Upper lobe of left lung (tissue), 6 donors: ENCODE measurements around the gene C4B. TPM values are rescaled to one million over a fixed set of nuclear protein-coding genes. Genes with fewer than 3 reads are reported as not detected.
A peak's percentile ranks its signal among the peaks of the same experiment; 100 is the strongest.

Source experiments
- ATAC-seq, 2 donors: fragments of 200-7000 bp; cut with Tn5 transposase; one replicate each; pipeline ENCODE4 v1.9.1; 2022; ENCODE audit warnings: mild to moderate bottlenecking in 2 of 2, moderate library complexity in 2 of 2; ENCODE audit not compliant: low FRiP score in 2 of 2
- DNase-seq, 2 donors: peaks; one replicate each; pipeline ENCODE4 v3.0.0-alpha.2; 2019 to 2020
- H3K27ac ChIP-seq, 4 donors: fragments of 200-600 bp; sonication (generic); one replicate each; pipeline ENCODE4 v1.5.1; 2016 to 2019
- H3K27me3 ChIP-seq, 4 donors: fragments of 200-600 bp; sonication (generic); one replicate each; pipeline ENCODE4 v1.5.1; 2017 to 2019
- H3K36me3 ChIP-seq, 4 donors: fragments of 200-600 bp; sonication (generic); one replicate each; pipeline ENCODE4 v1.5.1; 2016 to 2019
- H3K4me1 ChIP-seq, 4 donors: fragments of 200-600 bp; sonication (generic); one replicate each; pipeline ENCODE4 v1.5.1; 2018 to 2019
- H3K4me3 ChIP-seq, 4 donors: fragments of 200-600 bp; sonication (generic); one replicate each; pipeline ENCODE4 v1.5.1; 2017 to 2019; ENCODE audit warnings: mild to moderate bottlenecking in 2 of 4, moderate library complexity in 1 of 4
- H3K9me3 ChIP-seq, 4 donors: fragments of 200-600 bp; sonication (generic); one replicate each; pipeline ENCODE4 v1.5.1; 2018 to 2019
- CTCF ChIP-seq, 6 experiments: fragments of 450-650 bp in 4 of 6; fragments of 200-600 bp in 2 of 6; sonication (generic) in 2 of 6; IDR thresholded peaks; one replicate each; pipeline ENCODE4 v1.5.1; 2016 to 2019; ENCODE audit warnings: antibody characterized with exemption in 6 of 6
- EP300 ChIP-seq, 4 donors: sonication (generic); formaldehyde crosslinking; IDR thresholded peaks; one replicate each; pipeline ENCODE4 v1.5.1; 2017; ENCODE audit warnings: antibody characterized with exemption in 4 of 4, control low read depth in 2 of 4
- POLR2A ChIP-seq, 4 donors: fragments of 450-650 bp; IDR thresholded peaks; one replicate each; pipeline ENCODE4 v1.5.1; 2016 to 2017; ENCODE audit warnings: antibody characterized with exemption in 4 of 4, mild to moderate bottlenecking in 2 of 4
- POLR2AphosphoS5 ChIP-seq, 2 donors: sonication (generic); formaldehyde crosslinking; IDR thresholded peaks; one replicate each; pipeline ENCODE4 v1.5.1; 2017; ENCODE audit warnings: antibody characterized with exemption in 2 of 2
- WGBS, 2 donors: methylation state at CpG; one replicate each; pipeline ENCODE4 v1.1.5; 2017 to 2018; 5-methylcytosine and 5-hydroxymethylcytosine counted together
- small RNA-seq, 4 donors: library from RNA; depleted of rRNA; stranded (forward); fragments of <200 nt; gene quantifications; one replicate each; pipeline ENCODE3, GENCODE V24; 2016
- total RNA-seq, 6 donors: library from RNA; depleted of rRNA in 4 of 6; stranded (reverse); fragments of >200 nt in 4 of 6; gene quantifications; one replicate each; pipeline versions ENCODE4 v1.1.0 to v1.2.1, GENCODE V29; 2016 to 2021
- donor health status: DM: no; HTN: no; CAD: no; lungs with moderate emphysema.
- donor health status: DM: no; HTN: yes; CAD: no; lungs with severe emphysema.

Gene C4B
- total RNA-seq, 6 donors from 2014 or later: 85.7 to 193 (median 97.7) TPM

DNA sequence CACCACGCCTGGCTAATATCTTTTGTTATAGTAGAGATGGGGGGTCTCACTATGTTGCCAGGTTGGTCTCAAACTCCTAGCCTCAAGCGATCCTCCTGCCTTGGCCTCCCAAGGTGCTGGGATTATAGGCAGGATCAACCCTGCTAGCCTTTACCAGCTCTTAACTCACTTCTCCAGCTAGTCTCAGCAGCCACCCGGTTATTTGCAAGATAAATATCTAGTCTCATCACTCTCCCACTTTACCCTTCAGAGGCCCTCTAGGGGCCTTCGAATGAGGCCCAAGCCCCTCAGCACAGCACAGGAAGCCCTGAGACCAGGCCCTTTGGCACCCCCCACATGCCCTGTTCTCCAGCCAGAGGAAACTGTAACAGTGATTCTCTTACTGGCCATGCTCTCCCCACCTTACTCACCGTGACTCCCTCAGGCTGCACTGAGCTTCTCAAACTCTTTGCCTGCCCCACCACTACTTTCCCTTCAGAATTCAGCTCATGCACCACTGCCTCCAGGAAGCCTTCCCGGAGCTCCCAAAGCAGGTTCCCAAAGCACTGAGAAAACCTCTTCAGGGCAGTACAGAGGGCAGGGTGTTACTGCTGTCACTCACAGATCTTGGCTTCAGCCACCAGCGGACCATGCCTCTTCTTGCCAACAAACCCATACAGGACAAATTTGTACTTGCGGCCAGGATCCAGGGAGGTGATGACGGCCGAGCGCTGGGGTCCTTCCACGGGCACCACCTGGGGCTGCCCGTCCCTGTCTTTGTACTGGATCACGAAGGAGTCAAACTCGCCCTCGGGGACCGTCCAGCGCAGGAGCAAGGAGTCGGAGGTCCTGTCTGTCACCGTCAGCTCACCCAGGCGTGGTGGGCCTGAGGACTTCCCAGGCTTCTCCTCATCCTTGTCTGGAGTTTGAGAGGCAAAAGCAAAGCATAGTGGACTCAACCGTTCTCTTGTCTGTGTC lies 69.5 kb downstream of the C4B start:
- Histone ChIP-seq H3K4me3 (no peak overlapping the region), H3K27ac (peak overlapping the region in 2 of 4 donors; percentile 50 to 53), H3K4me1 (peaks cover 13 to 20% (median 16%) of the 10 kb centered on the region in 4 donors), H3K27me3 (peaks cover 0 to 4% (median 1%) of the 10 kb centered on the region in 4 donors), H3K36me3 (peaks cover 0 to 53% (median 11%) of the 10 kb centered on the region in 4 donors), H3K9me3 (no peaks in the 10 kb centered on the region)
- WGBS, 2 donors: 91 to 97% methylated on average over 11 to 22 of the region's 22 CpGs
- no peak for ATAC-seq
- TF ChIP-seq CTCF (IDR thresholded peaks at IDR 0.05) (no peak), EP300 (IDR thresholded peaks at IDR 0.05) (no peak), POLR2AphosphoS5 (IDR thresholded peaks at IDR 0.05) (no peak), POLR2A (IDR thresholded peaks at IDR 0.05) (no peak)
- peak in 1 of 2 donors; percentile 69 for DNase-seq

DNA sequence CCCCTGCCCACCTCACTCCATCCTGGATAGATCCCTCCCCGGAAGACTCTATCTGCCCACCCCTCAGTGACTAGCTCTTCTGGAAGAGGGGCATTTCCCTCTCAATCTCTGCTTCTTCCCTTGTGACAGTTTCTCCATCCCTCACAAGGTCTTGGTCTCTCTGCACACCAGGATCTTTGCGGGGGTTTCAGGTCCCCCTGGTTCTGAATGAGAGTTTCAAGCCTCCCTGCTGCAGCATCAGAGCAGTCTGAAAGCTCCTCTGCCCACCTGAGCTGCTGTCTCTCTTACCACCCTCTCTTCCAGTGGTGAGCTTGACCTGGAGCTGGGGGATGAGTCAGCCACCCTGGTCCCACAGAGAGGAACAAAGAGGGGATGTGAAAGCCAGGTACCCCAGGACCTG lies 70.2 kb downstream of the C4B start:
- TF ChIP-seq POLR2AphosphoS5 (IDR thresholded peaks at IDR 0.05) (no peak), CTCF (IDR thresholded peaks at IDR 0.05) (no peak), POLR2A (IDR thresholded peaks at IDR 0.05) (no peak), EP300 (IDR thresholded peaks at IDR 0.05) (no peak)
- Histone ChIP-seq H3K27ac (no peak overlapping the region), H3K36me3 (peaks cover 0 to 50% (median 8%) of the 10 kb centered on the region in 4 donors), H3K27me3 (peaks cover 0 to 4% (median 1%) of the 10 kb centered on the region in 4 donors), H3K4me1 (peaks cover 13 to 20% (median 16%) of the 10 kb centered on the region in 4 donors), H3K9me3 (no peaks in the 10 kb centered on the region), H3K4me3 (no peak overlapping the region)
- WGBS, 2 donors: 84% methylated on average over 2 of the region's 2 CpGs
- DNase-seq (no peak), ATAC-seq (no peak)

Small RNA genes lying within 50 kb of the gene (small RNA-seq; reads per million reads assigned to genes)
- gene RNA5SP206: 0 reads per million in 4 donors

Other genes with a start within 250 kb of the C4B start
- 1 to 10 TPM; 4.0 to 7.4 (median 6.6) TPM for gene VWA7, start 237.5 kb upstream of the C4B start, total RNA-seq
- gene VARS1, start 219.0 kb upstream of the C4B start, total RNA-seq: 10 to 100 TPM; 21.2 to 67.8 (median 39.7) TPM
- 10 to 100 TPM in 5 of 6 donors, 1 to 10 TPM in 1; 5.0 to 44.9 (median 20.9) TPM for gene LSM2, start 207.8 kb upstream of the C4B start, total RNA-seq
- gene HSPA1L, start 199.5 kb upstream of the C4B start, total RNA-seq: 1 to 10 TPM in 5 of 6 donors, under 1 TPM in 1; 0.89 to 3.1 (median 2.0) TPM
- 100 to 1,000 TPM in 5 of 6 donors, 10 to 100 TPM in 1; 80.7 to 236 (median 144) TPM for gene HSPA1A, start 199.3 kb upstream of the C4B start, total RNA-seq
- 100 to 1,000 TPM in 5 of 6 donors, 10 to 100 TPM in 1; 92.2 to 177 (median 127) TPM for gene HSPA1B, start 187.1 kb upstream of the C4B start, total RNA-seq
- gene NEU1, start 152.0 kb upstream of the C4B start, total RNA-seq: 10 to 100 TPM; 28.3 to 90.3 (median 64.6) TPM
- gene SLC44A4, start 135.8 kb upstream of the C4B start, total RNA-seq: 10 to 100 TPM; 19.1 to 84.2 (median 42.0) TPM
- 10 to 100 TPM; 23.6 to 57.3 (median 41.7) TPM for gene EHMT2, start 117.1 kb upstream of the C4B start, total RNA-seq
- 1 to 10 TPM; 1.0 to 7.5 (median 2.2) TPM for gene ZBTB12, start 112.7 kb upstream of the C4B start, total RNA-seq
- gene C2, start 87.1 kb upstream of the C4B start, total RNA-seq: 100 to 1,000 TPM; 119 to 322 (median 233) TPM
- gene CFB, start 68.7 kb upstream of the C4B start, total RNA-seq: 100 to 1,000 TPM in 1 of 6 donors, 10 to 100 TPM in 5; 15.0 to 199 (median 58.1) TPM
- 10 to 100 TPM; 42.8 to 84.2 (median 63.0) TPM for gene NELFE, start 55.8 kb upstream of the C4B start, total RNA-seq
- gene SKIC2, start 55.6 kb upstream of the C4B start, total RNA-seq: 100 to 1,000 TPM in 1 of 6 donors, 10 to 100 TPM in 5; 27.7 to 172 (median 58.6) TPM
- gene DXO, start 42.7 kb upstream of the C4B start, total RNA-seq: 10 to 100 TPM; 14.1 to 40.9 (median 19.3) TPM
- gene C4A, start 32.7 kb upstream of the C4B start, total RNA-seq: 100 to 1,000 TPM in 4 of 6 donors, 10 to 100 TPM in 2; 89.8 to 217 (median 139) TPM
- 1 to 10 TPM in 5 of 6 donors, under 1 TPM in 1; 0.30 to 2.3 (median 1.2) TPM for gene CYP21A2, start 23.6 kb downstream of the C4B start, total RNA-seq
- gene TNXB, start 94.5 kb downstream of the C4B start, total RNA-seq: 100 to 1,000 TPM in 4 of 6 donors, 10 to 100 TPM in 2; 58.1 to 206 (median 151) TPM
- gene ATF6B, start 113.5 kb downstream of the C4B start, total RNA-seq: 100 to 1,000 TPM in 3 of 6 donors, 10 to 100 TPM in 3; 35.3 to 230 (median 95.8) TPM
- 1 to 10 TPM in 5 of 6 donors, not detected in 1; 1.4 to 5.6 (median 4.6) TPM for gene FKBPL, start 115.5 kb downstream of the C4B start, total RNA-seq
- 1 to 10 TPM in 2 of 6 donors, under 1 TPM in 3, not detected in 1; 0.69 to 6.3 (median 0.98) TPM for gene PRRT1, start 137.1 kb downstream of the C4B start, total RNA-seq
- 10 to 100 TPM in 5 of 6 donors, 1 to 10 TPM in 1; 7.0 to 64.8 (median 16.8) TPM for gene PPT2, start 139.3 kb downstream of the C4B start, total RNA-seq
- gene EGFL8, start 149.8 kb downstream of the C4B start, total RNA-seq: 10 to 100 TPM in 2 of 6 donors, 1 to 10 TPM in 4; 6.1 to 37.7 (median 9.6) TPM
- gene AGPAT1, start 161.3 kb downstream of the C4B start, total RNA-seq: 10 to 100 TPM; 25.9 to 54.5 (median 32.6) TPM
- gene RNF5, start 163.6 kb downstream of the C4B start, total RNA-seq: 10 to 100 TPM; 23.0 to 73.6 (median 59.1) TPM
- gene AGER, start 169.5 kb downstream of the C4B start, total RNA-seq: 1,000 to 10,000 TPM in 5 of 6 donors, 100 to 1,000 TPM in 1; 543 to 2,806 (median 1,294) TPM
- 100 to 1,000 TPM in 1 of 6 donors, 10 to 100 TPM in 5; 78.6 to 147 (median 93.4) TPM for gene PBX2, start 175.4 kb downstream of the C4B start, total RNA-seq
- 10 to 100 TPM; 18.9 to 80.4 (median 30.6) TPM for gene GPSM3, start 177.8 kb downstream of the C4B start, total RNA-seq
- gene NOTCH4, start 209.3 kb downstream of the C4B start, total RNA-seq: 100 to 1,000 TPM in 2 of 6 donors, 10 to 100 TPM in 4; 27.0 to 139 (median 65.1) TPM